HG03103 (cell line): ENCODE measurements around the gene GPBP1.

ENCODE experiments used
- ATAC-seq: cut with Tn5 transposase; IDR thresholded peaks from one replicate; pipeline ENCODE4 v1.9.1; 2021; ENCODE audit warnings: low read depth; ENCODE audit not compliant: unreplicated experiment

GPBP1 gene

GRCh38 chr5:57209316-57210040, 35.6 kb downstream of the GPBP1 start:
- ATAC-seq: no peak

- ATAC-seq: no peak
Measured at GRCh38 chr5:57210633-57211032, 36.8 kb downstream of the GPBP1 start.

GRCh38 chr5:57211039-57211438, 37.2 kb downstream of the GPBP1 start:
- no peak for ATAC-seq

- no peak for ATAC-seq
Measured at GRCh38 chr5:57215629-57216195, 41.9 kb downstream of the GPBP1 start.

GRCh38 chr5:57216714-57217113, 42.9 kb downstream of the GPBP1 start:
- ATAC-seq: no peak

GRCh38 chr5:57219386-57219785, 45.5 kb downstream of the GPBP1 start:
- no peak for ATAC-seq

- no peak for ATAC-seq
Measured at GRCh38 chr5:57221049-57221568, 47.2 kb downstream of the GPBP1 start.

- ATAC-seq: no peak
Measured at GRCh38 chr5:57225553-57225952, 51.7 kb downstream of the GPBP1 start.

GRCh38 chr5:57229313-57229712, 55.5 kb downstream of the GPBP1 start:
- ATAC-seq: no peak

GRCh38 chr5:57231607-57232006, 57.7 kb downstream of the GPBP1 start:
- no peak for ATAC-seq

- no peak for ATAC-seq
Measured at GRCh38 chr5:57232293-57233033, 58.6 kb downstream of the GPBP1 start.

- no peak for ATAC-seq
Measured at GRCh38 chr5:57243286-57244137, 69.7 kb downstream of the GPBP1 start.

GRCh38 chr5:57244331-57244730, 70.5 kb downstream of the GPBP1 start:
- no peak for ATAC-seq

- ATAC-seq: no peak
Measured at GRCh38 chr5:57246426-57246825, 72.6 kb downstream of the GPBP1 start.

- ATAC-seq: no peak
Measured at GRCh38 chr5:57247765-57248164, 73.9 kb downstream of the GPBP1 start.

- ATAC-seq: no peak
Measured at GRCh38 chr5:57249265-57249874, 75.5 kb downstream of the GPBP1 start.

GRCh38 chr5:57258052-57258451, 84.2 kb downstream of the GPBP1 start:
- ATAC-seq: no peak

GRCh38 chr5:57258943-57259342, 85.1 kb downstream of the GPBP1 start:
- ATAC-seq: no peak

- no peak for ATAC-seq
Measured at GRCh38 chr5:57259704-57260103, 85.8 kb downstream of the GPBP1 start.

- ATAC-seq: no peak
Measured at GRCh38 chr5:57262541-57262940, 88.7 kb downstream of the GPBP1 start.
